Measurements from ENCODE around the gene MTERF4.
"Not testable (repeated sequence)": the region's sequence is repeated elsewhere in the genome, so short reads cannot be mapped to it uniquely, and the experiment has no call there.

MTERF4 gene

DNA sequence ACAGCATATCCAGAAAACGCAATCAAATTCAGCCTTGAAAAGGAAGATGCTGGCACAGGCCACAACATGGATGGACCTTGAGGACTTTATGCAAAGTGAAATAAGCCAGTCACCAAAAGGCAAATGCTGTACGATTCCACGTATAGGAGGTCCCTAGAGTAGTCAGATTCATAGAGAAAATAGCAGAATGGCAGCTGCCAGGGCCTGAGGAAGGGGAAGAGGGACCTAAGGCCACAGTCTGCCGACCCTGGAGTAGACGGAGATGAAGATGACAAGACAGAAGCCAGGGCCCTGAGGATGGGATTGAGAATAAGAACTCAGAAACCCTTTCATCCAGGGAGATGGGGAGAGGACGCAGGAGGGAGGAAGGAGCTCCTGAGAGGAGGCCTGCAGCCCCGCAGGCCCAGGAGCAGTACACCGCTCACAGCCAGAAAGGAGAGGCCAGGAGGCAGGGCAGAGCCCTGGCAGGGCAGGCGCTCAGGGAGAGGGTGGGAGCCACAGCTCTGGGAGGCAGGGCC, 8.1 kb upstream of the MTERF4 start:
- no peak for DNase-seq

GRCh38 chr2:241109210-241110088, 7.4 kb upstream of the MTERF4 start:
- DNase-seq: peak in 1 of 2 donors; percentile 30

GRCh38 chr2:241108271-241109209, 6.5 kb upstream of the MTERF4 start:
- DNase-seq: no peak

DNA sequence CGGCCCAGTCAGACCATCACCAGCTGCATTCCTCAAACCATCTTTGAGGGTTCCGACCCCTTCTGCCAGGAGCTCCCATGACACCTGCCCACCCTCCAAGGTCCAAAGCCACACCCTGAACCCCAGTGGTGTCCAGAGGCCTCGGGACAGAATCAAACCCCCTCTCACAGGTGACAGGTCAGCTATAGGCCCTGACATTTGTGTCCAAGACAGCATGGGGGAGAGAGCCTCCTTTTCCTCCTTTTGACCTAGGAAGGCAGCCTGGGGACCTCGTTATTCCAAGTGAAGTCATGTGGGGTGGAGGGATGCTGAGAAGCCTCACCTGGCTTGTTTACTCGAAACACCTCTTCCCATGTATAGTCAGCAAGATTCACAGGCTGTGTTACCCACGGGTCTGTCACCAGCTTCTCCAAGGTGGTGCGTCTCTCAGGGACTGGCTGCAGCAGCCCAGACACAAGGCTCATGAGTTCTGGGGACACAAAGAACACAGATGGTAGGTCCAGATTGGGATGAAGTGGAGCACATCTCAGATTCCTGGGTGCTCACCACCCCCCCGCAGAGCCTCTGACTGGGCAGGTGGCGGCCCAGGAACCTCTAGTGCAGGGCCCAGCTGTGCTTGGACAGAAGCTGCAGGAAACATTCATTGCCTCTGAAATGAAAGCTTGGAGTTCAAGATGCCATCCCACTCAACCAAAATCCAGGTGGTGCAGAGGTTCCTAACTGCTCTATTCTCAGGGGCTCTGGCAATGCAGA, 5.1 kb upstream of the MTERF4 start:
- no peak for DNase-seq

DNA sequence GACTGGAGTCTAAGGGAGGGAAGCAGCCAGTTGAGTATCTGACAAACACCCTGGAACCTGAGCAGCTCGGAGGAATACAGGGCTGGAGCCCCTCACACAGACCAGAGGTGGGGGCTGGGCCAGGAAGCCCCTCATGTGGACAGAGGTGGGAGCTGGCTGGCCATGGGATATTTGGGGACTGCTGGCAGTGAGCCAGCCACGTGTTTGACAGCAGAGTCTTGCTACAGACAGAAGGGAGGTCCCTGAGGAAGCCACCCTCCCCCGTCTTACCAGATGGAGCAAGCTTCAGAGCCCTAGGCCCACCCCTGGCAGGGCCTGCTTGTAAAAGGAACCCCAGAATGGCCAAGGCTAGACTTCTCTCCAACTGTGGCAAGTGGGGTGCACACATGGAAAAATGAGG, 3.6 kb upstream of the MTERF4 start:
- DNase-seq: no peak

- not testable (repeated sequence) for DNase-seq
Measured at GRCh38 chr2:241104611-241105010, 2.5 kb upstream of the MTERF4 start.

DNA sequence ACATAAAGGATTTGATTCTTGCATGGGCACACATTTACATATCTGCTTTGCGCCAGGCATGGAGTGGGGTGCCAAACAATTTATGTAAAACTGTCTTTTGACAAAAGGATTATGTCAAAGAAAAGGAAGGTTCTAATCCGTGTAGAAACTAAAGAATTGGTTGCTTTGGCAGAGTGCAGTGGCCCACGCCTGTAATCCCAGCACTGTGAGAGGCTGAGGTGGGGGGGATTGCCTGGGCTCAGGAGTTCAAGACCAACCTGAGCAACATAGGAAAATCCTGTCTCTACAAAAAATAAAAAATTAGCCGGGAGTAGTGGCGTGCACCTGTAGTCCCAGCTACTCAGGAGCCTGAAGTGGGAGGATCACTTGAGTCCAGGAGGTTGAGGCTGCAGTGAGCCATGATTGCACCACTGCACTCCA, 1.1 kb upstream of the MTERF4 start:
- no peak for DNase-seq

- DNase-seq: no peak
Measured at GRCh38 chr2:241099246-241099645, 2.8 kb downstream of the MTERF4 start.

DNA sequence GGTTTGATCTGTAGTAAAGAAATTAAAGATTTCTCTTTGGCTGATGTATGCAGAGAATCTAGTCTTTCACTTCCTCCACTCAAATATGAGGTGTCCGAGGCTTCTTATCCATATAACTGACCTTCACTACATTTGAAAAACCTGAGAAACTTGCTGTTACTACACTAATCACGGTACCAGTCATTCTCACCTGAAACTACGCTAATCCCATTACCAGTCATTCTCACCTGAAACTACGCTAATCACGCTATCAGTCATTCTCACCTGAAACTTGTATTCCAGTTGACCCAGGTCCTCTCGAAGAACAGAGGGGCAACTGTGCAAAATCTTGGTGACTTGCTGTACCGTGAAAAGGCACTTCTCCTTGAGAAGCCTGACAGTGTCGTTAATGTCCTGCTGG, 5.1 kb downstream of the MTERF4 start:
- no peak for DNase-seq

- no peak for DNase-seq
Measured at GRCh38 chr2:241095594-241096290, 6.3 kb downstream of the MTERF4 start.

DNA sequence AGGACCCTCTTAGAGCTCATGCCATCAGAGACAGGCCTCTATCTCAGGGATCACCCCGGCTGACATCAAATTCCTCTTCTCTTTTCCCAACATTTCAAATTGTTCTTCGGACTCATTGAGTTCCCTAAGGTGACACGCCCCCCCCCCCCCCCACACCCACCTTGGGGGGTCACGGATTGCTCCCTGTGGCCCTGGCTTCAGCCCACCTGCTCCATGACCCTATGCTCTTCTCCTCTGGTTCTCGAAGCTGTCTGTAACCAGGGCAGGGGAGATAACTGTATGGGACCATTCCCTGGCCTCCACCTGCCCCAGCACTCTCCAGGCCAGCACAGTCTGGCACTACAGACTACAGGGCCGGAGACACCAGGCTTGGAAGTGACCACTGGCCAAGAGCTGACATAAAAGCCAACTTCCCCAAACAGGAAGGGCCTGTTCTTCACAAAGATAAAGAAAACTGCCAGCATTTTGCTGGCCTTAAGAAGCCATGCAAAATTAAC, 7.1 kb downstream of the MTERF4 start:
- no peak for DNase-seq

GRCh38 chr2:241094172-241094571, 7.9 kb downstream of the MTERF4 start:
- no peak for DNase-seq

DNA sequence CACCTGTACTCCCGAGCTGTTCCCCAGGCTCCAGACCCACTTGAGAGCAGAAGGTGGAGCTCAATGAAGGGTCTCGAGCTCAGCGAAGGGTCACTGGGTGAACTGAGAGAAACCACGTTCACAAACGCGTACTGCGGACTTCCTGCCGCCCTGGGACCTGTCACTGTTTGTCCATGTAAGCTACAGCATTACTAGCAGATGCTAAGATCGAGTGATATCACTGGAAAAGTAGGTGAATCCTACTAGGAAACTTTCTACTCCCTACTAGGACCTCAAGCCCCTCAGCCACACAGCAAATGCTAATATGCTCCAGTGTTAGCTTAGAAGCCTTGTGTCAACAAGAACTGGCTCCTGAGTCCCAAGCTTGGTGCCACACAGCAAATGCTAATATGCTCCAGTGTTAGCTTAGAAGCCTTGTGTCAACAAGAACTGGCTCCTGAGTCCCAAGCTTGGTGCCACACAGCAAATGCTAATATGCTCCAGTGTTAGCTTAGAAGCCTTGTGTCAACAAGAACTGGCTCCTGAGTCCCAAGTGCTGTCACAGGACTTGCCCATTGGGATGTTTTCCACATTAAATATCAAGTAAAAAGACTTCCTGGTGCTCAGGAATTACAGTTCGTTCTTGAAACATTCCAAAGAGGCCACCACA, 8.8 kb downstream of the MTERF4 start:
- not testable (repeated sequence) for DNase-seq

DNA sequence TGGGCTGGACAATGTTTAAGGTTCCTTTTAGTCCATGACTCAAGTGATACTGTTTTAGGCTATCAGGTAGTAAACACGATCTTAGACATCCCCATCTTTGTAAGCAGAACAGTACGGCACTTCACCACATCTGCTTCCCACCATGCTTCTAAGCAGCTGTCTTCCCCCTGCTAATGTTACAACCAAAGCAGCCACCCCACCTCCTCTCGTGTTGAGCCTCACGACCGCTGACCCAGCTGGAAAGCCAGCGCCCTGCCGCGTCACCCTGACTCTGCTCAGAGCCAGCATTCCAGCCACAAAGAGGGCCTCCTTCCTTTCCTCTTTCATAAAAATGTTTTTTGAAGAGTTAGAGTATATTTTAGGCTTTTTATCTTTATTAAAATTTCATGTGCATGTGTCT, 9.4 kb downstream of the MTERF4 start:
- no peak for DNase-seq

DNA sequence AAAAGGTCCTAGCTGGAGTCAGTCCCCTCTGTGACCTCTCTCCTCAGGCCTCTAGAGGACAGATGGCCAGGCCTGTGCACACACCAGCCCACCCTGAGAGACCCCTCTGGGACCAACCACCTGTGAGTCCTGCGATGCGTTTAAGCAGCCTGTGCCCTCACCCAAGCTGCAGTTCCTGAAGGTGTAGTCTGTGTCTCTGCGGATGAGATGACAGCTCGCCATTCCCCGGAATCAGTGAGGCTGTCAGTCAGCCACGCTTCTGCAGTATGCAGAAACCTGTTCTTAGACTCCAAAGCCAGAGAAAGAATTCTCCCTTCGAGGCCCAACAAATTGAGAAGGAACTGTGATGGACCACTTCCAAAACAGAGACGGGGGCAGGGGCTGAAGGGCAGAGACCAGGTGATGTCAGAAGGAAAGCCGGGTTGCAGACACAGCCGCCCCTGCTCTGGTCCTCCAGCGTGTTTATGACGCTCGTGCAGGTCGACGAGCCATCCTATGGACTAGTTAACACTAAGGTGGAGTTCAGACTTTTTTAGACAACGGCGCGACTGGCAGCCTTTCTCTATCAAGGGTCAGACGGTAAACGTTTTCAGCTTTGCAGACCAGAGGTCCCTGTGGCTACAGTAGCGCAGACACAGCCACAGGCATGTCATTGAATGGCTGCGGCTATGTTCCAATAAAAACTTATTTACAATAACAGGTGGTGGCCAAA, 10.2 kb downstream of the MTERF4 start:
- DNase-seq: no peak

DNA sequence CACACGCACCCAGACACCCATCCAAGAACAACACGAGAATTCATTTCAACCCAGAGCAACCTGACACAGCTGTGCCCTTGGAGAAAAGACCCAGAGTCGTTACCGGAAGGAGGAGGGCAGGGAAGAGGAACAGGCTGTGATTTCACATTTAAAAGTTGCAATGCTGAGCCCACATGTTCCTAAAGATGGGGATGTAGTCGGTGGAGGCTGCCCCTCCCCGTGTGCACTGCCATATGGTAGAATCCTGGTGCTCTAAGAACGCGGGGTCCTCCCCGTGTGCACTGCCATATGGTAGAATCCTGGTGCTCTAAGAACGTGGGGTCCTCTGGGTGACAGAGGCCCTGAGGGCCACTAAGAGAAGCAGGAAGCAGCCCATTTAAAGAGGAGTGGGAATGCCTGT, 10.9 kb downstream of the MTERF4 start:
- no peak for DNase-seq

DNA sequence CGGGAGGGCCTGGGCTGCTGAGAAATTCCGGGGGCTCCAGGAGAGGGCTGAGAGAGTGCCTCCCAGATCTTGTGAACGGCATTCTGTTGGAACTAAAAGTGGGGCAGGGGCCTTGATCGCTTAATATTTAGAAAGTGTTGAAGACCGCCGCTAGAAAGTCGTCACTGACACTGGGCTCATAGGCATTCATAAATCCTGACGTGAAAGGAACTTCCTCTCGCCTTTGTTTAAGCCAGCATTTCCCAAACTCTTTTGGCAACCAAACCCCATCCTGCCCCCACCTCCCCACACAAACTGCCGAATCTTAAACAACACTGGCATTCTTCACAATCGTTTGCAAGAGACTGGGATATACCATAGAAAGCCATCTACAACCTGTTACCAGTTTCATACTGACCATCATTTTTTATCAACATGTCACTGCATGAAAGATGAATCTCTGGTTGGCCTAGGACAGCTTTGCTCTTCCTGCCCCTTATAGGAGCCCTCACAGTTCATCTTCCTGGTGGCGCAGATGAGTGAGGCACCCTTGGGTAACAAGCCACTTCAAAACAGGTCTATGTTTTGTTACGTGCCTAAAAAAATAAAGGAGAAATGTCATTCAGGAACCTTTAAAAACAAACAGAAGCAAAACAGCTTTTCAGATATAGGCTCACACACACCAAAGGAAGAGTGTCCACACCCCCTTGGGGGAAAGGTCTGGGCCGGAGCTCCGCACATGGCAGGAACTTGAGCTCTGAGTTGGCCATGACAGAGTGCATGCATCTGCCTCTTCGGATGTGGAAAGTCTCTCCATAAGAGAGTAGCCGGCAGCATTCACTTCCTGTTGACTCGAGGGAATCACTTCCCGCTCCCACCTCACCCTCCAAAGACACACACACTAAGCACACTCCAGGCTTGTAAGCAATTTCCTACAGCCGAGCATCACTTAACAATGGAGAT, 13.0 kb downstream of the MTERF4 start:
- DNase-seq: no peak

DNA sequence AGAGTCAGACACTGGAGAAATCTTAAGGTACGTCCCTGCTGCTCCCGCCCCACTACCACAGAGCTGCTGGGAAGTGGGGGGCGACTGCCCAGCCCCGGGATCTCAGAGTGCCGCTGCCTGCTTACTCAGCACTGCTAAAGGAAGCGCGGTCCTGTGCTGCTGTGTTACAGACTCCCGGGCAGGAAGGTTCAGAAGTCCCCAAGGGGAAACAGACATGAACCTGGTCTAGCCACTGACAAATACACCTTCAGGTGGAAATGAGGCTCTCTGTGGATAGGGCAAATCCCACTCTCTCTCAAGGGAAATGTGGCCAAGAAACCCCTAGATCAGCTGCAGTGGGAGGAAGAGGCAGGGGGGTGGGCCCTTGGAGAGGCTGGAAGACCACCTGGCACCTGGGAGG, 13.7 kb downstream of the MTERF4 start:
- DNase-seq: no peak
